Stomach (tissue), 4 donors: ENCODE results near the gene ATP6V0E2.

Experiments used
- EP300 ChIP-seq: sonication (generic); formaldehyde crosslinking; IDR thresholded peaks from one replicate; pipeline ENCODE4 v1.6.1; 2017; ENCODE audit warnings: antibody characterized with exemption
- POLR2A ChIP-seq, 4 donors: fragments of 450-650 bp; IDR thresholded peaks; one replicate each; pipeline ENCODE4 v1.6.1; 2016; ENCODE audit warnings: antibody characterized with exemption in 4 of 4, control low read depth in 2 of 4, mild to moderate bottlenecking in 1 of 4, moderate library complexity in 1 of 4
- TF ChIP-seq, protein P1 (sequence below), 7 experiments: fragments of 450-650 bp in 4 of 7; fragments of 200-600 bp in 3 of 7; sonication (generic) in 3 of 7; IDR thresholded peaks; one replicate each; pipeline ENCODE4 v1.5.1; 2016 to 2019; ENCODE audit warnings: antibody characterized with exemption in 7 of 7, control low read depth in 2 of 7, mild to moderate bottlenecking in 1 of 7

DNA sequence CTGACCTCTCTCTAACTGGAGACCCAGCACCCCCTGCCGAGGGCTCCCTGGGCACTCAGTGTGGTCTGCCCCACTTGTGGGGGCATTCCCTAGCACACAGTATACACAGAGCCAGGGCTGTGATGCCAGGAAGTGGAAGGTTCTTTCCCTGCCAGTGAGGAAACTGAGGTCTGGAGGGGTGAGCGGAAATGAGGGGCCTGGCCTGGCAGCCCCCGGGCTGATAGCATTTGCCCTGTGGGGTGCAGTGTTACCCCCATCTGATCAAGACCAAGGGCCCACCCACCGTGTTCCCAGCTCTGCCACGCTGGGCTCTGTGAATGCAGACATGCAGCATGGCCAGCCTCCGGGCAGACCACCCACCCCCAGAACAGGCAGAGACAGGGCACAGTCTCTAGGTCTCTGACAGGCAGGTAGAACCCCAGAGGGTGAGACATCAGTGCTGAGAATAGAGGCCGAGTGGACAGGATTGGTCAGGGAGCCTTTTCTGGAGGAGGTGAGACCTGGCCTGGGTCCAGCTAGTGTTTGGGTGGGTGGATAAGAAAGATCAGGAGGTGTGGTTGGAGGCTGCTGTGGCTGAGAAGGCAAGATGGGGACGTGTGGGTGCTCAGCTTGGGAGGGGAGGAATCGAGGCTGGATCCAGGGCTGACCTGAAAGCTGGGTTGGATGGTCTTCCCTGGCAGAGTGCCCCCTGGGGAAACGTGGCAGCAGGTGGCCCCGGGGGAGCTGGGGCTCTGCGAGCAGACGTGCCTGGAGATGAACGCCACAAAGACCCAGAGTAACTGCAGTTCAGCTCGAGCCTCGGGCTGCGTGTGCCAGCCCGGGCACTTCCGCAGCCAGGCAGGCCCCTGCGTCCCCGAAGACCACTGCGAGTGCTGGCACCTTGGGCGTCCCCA lies 46.4 kb upstream of the ATP6V0E2 start:
- TF ChIP-seq, protein P1, sequence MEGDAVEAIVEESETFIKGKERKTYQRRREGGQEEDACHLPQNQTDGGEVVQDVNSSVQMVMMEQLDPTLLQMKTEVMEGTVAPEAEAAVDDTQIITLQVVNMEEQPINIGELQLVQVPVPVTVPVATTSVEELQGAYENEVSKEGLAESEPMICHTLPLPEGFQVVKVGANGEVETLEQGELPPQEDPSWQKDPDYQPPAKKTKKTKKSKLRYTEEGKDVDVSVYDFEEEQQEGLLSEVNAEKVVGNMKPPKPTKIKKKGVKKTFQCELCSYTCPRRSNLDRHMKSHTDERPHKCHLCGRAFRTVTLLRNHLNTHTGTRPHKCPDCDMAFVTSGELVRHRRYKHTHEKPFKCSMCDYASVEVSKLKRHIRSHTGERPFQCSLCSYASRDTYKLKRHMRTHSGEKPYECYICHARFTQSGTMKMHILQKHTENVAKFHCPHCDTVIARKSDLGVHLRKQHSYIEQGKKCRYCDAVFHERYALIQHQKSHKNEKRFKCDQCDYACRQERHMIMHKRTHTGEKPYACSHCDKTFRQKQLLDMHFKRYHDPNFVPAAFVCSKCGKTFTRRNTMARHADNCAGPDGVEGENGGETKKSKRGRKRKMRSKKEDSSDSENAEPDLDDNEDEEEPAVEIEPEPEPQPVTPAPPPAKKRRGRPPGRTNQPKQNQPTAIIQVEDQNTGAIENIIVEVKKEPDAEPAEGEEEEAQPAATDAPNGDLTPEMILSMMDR (IDR thresholded peaks at IDR 0.05), result no peak
- TF ChIP-seq EP300, result no peak
- TF ChIP-seq POLR2A (IDR thresholded peaks at IDR 0.05), result no peak
